ENCODE results near the gene HMGCR. TPM values are rescaled to one million over a fixed set of nuclear protein-coding genes. Genes with fewer than 3 reads are reported as not detected.

Gene HMGCR
- total and polyA plus RNA-seq, 9 of the 15 experiments (the other 6 are each of a cell fraction or from before 2014, with no cell fraction given), result 29.5 to 155 (median 61.5) TPM

- TF ChIP-seq ZNF146 (CRISPR knock-in tag; IDR thresholded peaks at IDR 0.05; ENCODE audit: unreplicated experiment) (no peak), HNRNPL (IDR thresholded peaks at IDR 0.05; ENCODE audit: low read depth, low read length) (no peak), FOXP1 (CRISPR knock-in tag; IDR thresholded peaks at IDR 0.05) (peak; percentile 93; the same call in 1 of the 2 replicates), ZBTB2 (IDR thresholded peaks at IDR 0.05) (peak; percentile 51; the same call in 1 of the 2 replicates), ELF4 (CRISPR knock-in tag; IDR thresholded peaks at IDR 0.05) (no peak), PCBP1 (IDR thresholded peaks at IDR 0.05; ENCODE audit: low read depth, low read length, poor library complexity, severe bottlenecking) (no peak), ZNF408 (CRISPR knock-in tag; IDR thresholded peaks at IDR 0.05; ENCODE audit: low read depth) (no peak), MAFK (IDR thresholded peaks at IDR 0.05; ENCODE audit: low read length) (no peak), HINFP (tag; conservative IDR thresholded peaks at IDR 0.05; ENCODE audit: low read depth) (peak; percentile 51; the same call in 1 of the 2 replicates), REST (IDR thresholded peaks at IDR 0.05; ENCODE audit: borderline replicate concordance) (peak; percentile 60; the same call in 1 of the 2 replicates), REST (CRISPR knock-in tag; IDR thresholded peaks at IDR 0.05; ENCODE audit: low read depth) (no peak), KDM2B (CRISPR knock-in tag; IDR thresholded peaks at IDR 0.05) (no peak), FOXA3 (CRISPR knock-in tag; conservative IDR thresholded peaks at IDR 0.05 in 1 of 2, IDR thresholded peaks at IDR 0.05 in 1 of 2) (peak in 1 of 2 experiments; percentile 71; a peak in 2 of 4 replicates), HOMEZ (CRISPR knock-in tag; IDR thresholded peaks at IDR 0.05) (no peak), PHB (CRISPR knock-in tag; IDR thresholded peaks at IDR 0.05) (no peak)
Measured at GRCh38 chr5:75336615-75337336, at the start of gene HMGCR (continued).

All from K562 (cell line).